HG03095 (cell line): ENCODE data around the gene ASXL2.
"Not testable (repeated sequence)": the region's sequence is repeated elsewhere in the genome, so short reads cannot be mapped to it uniquely, and the experiment has no call there.

Experiments used
- ATAC-seq: cut with Tn5 transposase; IDR thresholded peaks from one replicate; pipeline ENCODE4 v1.9.1; 2021; ENCODE audit warnings: moderate library complexity; ENCODE audit not compliant: unreplicated experiment

The ASXL2 gene

DNA sequence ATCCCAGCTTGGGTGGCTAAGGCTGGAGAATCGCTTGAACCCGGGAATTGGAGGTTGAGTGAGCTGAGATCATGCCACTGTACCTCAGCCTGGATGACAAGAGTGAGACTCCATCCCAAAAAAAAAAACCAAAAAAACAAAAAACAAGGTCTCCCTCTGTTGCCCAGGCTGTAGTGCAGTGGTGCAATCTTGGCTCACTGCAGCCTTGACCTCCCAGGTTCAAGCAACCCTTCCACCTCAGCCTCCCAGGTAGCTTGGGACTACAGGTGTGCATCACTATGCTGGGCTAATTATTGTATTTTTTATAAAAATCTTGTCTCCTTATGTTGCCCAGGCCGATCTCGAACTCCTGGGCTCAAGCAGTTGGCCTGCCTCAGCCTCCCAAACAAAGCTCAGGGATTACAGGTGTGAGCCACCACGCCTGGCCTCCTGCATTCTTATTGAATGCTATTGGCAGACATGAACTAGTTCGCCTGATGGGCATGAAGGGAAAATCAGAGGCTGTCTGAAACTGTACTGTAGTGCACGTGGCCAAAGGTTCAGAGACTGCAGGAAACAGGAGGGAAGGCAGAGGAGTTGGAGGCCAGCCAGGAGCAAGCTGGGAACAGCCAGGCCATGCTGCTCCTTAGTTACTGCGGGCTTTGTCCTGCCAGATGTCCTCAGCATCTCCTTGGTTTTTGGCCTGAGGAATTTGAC is 16.0 kb upstream of the ASXL2 start:
- ATAC-seq, result no peak

DNA sequence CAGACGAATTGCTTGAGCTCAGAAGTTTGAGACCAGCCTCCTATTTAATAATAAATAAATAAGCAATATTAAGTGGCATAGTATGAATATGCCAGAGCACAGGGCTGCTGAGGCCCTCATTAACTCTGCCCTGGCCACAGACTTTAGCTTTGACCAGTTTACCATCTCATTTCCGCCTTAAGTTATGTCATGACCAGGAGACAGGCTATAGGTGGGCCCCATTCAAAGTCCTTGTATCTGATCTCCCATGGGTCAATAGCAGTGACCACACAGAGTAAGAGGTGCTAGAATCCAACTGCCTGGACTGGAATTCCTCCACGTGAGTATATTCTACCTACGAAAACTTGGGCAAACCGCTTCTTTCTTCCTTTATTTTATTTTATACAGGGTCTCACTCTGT is 13.4 kb upstream of the ASXL2 start:
- ATAC-seq, result no peak

DNA sequence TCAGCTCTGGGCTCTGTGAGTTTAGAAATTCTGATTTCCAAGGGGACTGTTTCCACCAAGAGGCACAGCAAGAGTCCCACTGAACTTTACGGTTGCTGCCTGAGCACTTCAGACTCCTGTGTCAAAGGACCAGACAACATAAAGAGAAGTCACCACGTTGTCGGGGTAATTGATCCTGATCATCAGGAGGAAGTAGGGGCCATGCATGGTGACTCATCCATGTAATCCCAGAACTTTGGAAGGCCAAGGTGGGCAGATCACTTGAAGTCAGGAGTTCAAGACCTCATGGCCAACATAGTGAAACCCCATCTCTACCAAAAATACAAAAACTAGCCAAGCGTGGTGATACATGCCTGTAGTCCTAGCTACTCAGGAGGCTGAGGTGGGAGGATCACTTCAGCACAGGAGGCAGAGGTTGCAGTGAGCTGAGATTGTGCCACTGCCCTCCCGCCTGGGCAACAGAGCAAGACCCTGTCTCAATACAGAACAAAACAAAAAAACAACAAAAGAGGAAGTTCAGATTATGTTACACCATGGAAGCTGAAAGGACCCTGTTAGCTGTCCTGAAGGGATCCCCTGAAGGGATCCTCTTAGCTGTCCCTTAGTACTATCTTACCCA is 9.4 kb upstream of the ASXL2 start:
- no peak for ATAC-seq

DNA sequence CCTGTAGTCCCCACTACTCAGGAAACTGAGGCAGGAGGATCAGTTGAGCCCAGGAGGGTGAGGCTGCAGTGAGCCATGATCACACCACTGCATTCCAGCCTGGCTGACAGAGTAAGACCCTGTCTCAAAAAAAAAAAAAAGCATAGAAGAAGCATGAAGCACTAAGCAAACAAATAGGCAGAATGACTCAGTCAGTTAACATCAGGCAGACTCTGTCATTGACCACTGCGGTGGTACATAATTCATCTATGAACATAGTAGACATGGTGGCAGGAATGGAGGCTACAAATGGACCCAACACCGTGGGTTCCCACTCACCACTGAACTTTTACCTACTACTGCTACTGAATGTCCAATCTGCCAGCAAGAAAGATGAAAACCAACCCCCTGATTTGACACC is 7.6 kb upstream of the ASXL2 start:
- no peak for ATAC-seq

DNA sequence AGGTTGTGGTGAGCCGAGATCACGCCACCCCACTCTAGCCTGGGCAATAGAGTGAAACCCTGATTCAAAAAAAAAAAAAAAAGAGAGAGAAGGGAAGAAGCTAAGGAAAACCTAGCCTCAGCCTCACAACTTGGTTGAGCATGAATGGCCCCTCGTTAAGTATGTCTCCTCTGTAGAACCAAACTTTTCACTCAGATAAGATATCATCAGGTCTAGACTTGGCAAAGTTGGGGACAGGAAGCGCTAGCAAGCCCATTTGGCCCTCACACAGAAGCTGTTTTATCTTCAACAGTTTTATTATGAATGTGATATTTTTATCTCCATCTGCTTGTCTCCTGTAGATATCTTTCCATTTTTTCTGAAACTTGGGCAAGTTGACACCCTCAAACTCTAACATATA is 3.5 kb upstream of the ASXL2 start:
- no peak for ATAC-seq

DNA sequence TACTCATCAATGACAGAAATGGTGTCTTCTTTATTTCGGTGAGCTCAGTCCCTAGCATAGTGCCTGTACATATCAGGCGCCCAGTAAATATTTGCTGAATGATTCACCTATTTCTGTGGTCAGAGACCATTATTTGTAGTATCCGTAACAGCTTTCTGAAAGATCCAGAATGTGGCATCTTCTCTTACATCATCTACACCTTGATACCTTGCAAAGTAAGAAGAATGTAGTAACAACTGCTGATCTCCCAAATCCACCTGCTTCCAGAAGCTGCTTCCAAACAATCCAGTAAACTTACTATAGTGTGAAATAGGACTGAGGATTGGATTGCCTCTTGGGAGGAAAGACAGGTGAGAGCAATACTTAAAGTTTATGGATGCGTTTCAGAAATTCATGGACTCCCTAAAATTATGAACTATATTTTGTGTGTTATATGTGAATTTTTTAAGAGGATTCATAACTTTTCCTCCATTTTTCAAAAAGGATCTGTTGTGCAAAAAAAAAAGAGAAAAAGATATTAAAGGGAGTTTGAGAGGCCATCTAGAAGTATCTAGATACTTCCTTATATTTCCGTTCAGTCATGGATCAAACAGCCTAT is 945 bp upstream of the ASXL2 start:
- ATAC-seq, result no peak

DNA sequence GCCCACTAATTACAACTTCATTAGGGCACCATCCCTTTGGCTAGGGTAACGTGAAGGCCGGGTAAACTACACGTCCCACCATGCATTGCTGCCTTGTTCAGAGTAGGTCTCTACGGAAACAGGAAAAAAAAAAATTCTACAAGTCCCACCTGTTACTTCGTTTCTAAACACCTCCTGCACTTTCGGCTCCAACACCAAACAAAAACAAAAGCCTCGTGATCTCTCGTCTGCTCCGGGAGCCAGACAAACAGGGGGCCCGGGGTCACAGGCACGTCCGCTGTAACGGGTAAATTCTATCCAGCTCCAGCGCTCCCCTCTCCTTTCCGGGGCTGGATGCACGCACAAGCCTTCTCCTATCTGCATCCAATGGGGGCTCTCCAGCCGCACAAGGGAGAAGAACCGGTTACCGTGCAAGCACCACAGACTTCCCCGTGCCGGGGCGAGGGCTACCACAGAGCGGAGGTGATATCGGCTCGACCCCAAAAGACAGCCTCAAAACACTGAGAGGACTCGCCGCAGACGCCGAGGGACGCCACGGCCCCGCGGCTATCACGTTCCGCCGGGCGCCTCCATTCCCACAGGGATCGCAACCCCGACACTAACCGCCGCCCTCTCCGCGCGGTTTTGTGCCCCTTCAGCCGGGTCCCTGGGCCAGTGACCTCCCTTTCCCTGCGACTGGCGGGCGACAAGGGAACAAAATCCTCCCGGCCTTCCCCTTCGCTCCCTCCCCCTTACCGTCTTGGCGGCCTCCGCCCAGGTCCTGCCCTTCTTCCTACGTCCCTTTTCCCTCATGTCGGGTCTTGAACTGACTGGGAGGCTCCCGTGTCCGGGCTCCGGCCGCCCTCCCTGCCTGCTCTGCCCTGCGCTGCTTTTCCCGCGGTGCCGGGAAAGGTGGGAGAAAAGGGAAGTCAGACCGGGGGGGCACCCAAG is 591 bp downstream of the ASXL2 start:
- peak; percentile 47 for ATAC-seq

DNA sequence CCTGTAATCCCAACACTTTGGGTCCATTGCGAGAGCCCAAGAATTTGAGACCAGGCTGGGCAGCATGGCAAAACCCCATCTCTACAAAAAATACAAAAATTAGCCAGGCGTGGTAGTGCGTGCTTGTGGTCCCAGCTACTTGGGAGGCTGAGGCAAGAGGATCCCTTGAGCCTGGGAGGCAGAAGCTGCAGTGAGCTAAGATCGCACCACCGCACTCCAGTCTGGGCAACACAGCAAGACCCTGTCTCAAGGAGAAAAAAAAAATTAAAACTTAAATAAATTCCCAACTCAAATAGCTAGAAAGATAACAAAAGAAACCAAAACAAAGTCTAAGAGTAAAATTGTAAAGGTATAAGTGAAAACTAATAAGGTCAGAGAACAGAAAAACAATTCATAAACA is 6.2 kb downstream of the ASXL2 start:
- ATAC-seq, result no peak

DNA sequence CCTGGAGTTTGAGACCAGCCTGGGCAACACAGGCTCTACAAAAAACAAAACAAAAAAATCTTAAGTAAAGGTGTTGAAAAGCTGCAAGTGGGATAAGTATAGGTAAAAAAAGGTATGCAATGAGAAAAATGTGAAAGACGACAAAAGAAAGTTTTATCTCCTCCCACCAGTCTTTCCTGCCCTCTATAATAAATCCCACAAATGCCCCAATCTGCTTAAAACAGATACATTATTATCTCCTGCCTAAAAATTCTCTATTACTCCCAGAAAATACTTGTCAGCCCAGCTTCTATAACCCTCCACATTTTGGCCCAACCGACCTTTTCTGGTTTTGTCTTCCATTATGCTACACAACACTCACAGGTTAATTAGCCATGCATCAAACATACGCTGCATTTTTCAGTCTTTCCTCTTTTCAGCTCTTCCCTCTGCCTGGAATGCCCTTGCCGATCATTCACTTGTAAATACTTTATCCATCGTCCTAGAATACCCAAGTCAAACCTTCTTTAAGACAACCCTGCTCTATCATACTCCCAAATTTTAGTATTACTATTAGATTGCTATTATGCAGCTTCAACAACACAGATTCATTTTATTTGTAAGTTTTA is 10.8 kb downstream of the ASXL2 start:
- no peak for ATAC-seq

DNA sequence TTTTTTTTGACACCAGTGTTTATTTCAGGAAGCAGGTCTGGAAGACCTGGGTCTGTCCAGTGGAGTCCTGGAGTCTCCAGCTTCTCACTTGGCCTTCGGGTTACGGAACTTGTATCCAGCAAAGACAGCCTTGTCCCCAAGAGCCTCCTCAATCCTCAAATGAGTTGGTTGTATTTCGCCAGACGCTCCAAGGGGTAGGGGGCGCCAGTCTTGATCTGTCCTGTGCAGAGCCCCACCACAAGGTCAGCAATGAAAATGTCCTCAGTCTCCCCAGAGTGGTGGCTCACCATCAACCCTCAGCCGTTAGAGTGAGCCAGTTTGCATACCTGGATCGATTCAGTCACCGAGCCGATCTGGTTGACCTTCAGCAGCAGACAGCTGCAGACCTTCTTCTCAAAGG is 21.9 kb downstream of the ASXL2 start:
- ATAC-seq, result no peak

DNA sequence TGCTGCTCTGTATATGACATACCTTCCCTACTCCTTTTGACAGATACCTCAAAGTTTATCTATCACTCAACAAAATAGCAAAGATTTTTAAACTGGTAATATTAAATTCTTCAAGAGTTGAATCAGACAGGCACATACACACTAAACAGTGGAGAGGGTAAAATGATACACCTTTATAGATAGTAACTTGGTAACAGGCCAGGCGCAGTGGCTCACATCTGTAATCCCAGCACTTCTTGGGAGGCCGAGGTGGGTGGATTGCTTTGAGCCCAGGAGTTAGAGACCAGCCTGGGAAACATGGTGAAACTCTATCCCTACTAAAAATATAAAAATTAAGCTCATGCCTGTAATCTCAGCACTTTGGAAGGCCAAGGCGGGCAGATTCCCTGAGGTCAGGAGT is 23.2 kb downstream of the ASXL2 start:
- no peak for ATAC-seq

DNA sequence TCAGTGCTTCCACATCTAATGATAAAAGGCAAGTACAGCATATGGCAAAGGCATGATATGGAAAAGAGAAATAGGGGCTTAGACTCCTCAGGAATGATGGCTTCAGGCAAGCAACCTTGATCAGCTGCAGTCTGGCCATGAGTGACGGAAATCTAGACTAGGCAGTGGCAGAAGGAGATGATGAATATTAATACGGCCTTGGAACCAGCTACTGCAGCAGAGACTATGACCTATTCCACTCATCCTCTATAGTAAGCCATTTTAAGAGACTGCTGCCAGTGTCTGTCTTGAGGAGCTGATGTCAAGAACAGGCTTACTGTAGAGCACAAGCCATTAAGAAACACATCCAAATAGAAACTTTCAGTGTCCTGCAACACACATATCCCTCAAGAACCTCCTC is 23.7 kb downstream of the ASXL2 start:
- no peak for ATAC-seq

DNA sequence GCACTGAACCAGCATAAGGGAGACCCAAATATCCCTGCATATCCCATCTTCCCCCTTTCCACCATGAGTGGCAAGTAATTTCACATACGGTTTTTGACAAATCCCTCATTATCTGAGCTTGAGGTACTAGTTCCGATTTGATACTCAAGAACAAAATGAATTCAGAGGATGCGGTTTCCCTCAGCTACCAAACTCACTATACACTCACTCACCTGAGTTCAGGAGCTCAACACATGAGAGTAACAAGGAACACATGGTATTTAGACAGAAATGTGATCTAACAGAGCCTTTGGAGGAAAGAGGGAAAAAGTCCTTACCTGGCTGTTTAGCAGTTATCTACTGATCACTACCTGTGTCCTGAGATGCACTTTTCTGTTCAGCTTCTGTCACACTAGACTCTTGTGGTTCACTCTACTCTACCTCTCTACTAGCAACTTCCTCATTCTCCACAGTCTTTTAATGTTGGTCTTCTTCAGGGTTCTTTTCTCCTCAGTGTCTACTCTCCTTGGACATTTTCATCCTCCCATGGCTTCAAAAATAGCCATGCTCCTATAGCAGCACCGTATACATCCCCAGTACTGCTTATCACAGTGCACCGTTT is 25.1 kb downstream of the ASXL2 start:
- no peak for ATAC-seq

DNA sequence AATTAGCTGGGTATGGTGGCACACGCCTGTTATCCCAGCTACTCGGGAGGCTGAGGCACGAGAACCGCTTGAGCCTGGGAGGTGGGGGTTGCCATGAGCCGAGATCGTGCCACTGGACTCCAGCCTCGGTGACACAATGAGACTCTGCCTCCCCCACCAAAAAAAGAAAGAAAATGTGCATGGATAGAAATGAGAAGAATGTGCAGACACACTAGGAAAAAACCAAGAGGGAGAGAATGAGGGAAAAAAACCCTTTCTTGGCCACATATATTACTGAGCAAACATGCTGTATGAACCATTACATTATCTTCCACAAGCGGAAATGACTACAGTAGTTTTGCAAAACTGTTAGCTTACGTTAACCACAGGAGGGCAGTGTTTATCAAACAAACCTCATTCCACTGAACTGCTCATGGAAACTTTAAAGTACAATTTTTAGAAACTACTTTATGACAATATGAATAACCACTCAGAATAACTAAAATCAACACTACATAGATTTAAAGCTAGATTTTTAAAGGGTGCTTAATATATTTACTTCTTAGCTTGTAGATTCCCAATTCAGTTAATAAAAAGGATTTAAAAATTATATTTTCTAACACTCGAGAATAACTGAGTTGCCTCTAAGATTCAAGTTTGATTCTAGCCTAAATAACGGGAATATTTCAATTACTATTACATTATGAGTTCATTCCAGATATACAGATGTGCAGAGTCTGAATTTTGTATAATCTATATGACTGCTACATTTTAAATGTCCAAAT is 26.4 kb downstream of the ASXL2 start:
- peak; percentile 87 for ATAC-seq

DNA sequence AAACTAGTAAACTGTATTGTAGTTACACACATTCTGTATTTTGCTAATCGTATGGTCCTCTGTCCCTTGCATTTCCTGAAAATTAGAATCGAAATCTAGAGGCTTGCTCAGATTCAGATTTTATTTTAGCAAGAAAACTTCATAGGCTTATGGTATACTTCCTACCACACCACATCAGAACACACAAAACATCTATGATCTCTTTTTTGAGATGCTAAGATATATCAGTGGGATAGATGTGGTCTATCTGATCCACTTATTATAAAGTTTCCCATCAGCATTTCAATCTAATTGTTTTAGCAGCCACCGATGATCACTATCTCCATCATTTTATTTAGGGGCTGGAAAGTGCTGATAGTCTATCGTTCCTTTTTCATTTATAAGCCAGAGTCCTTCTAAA is 27.9 kb downstream of the ASXL2 start:
- ATAC-seq, result not testable (repeated sequence)

DNA sequence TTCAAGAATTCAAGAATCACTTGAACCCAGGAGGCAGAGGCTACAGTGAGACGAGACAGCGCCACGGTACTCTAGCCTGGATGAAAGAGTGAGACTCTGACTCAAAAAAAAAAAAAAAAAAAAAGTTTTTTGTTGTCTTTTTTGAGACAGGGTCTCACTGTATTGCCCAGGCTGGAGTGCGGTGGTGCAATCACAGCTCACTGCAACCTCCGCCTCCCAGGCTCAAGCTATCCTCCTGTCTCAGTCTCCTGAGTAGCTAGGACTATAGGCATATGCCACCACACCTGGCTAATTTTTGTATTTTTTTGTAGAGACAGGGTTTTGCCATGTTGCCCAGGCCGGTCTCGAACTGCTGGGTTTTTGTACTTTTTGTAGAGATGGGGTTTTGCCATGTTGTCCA is 28.9 kb downstream of the ASXL2 start:
- ATAC-seq, result not testable (repeated sequence)

DNA sequence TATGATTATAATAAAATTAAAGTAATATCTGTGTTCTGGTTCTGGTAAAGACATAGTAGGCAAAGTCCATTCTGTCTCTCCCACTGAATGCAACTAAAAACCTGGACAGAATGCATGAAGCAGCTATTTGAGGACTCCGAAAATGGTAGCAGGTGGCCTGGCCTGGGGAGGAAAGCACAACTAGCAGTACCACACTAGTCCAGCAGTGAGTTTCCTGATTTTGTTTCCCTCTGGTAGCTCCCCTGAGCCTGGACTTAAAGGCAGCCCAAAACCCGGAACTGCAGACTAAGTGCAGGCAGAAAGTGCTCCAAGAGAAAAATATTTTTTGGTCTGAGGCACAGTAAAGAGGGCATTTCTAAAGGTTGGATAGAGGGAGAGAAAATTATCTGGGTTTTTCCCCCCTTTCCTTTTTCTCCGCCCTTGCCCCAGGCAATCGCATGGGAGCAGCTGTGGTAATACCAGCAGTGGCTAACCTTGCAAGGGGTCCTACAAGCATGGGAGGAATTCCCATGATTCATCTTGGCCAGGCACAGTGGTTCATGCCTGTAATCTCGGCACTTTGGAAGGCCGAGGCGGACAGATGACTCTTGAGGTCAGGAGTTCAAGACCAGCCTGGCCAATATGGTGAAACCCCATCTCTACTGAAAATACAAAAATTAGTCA is 32.3 kb downstream of the ASXL2 start:
- ATAC-seq, result no peak

DNA sequence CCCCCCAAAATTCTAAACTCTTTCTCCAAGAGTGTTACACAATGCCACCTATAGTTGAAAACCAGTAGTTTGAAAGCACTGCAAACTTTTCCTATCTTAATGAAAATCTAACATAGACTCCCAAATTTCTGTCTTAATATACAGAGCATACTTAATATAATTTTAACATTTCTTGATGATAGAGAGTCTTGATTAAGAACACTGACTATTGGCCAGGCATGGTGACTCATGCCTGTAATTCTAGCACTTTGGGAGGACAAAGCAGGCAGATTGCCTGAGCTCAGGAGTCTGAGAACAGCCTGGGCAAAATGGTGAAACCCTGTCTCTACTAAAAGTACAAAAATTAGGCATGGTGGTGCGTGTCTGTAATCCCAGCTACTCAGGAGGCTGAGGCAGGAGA is 34.2 kb downstream of the ASXL2 start:
- ATAC-seq, result no peak

DNA sequence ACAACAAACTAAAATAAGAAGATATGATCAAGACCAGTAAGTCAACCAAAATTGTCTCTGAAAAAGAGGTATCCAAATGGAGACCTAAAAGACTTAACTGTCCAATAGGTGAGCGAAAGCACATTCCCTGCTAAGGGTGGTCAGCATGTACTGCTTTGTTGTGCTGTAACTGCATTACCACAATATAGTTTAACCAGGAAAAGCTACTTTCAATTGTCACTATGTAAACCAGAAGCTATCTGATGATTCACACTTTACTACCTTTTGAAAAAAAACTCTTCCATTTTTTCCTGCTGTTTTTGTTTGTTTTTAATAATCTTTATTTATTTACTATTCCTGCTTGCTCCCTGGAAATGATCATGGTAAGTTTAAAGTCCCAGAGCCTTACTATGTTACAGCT is 36.1 kb downstream of the ASXL2 start:
- no peak for ATAC-seq
